Ovary (tissue), 3 donors: ENCODE measurements around the gene SMIM5.

Experiments
- EP300 ChIP-seq: sonication (generic); formaldehyde crosslinking; IDR thresholded peaks from one replicate; pipeline ENCODE4 v1.6.1; 2017; ENCODE audit warnings: antibody characterized with exemption
- POLR2A ChIP-seq: fragments of 450-650 bp; IDR thresholded peaks from one replicate; pipeline ENCODE4 v1.6.1; 2017; ENCODE audit warnings: antibody characterized with exemption, mild to moderate bottlenecking, moderate library complexity
- TF ChIP-seq, protein P1 (sequence below), 3 donors: fragments of 450-650 bp in 2 of 3; fragments of 200-600 bp in 1 of 3; IDR thresholded peaks; one replicate each; pipeline versions ENCODE4 v1.5.1 to v1.8.0; 2016 to 2022; ENCODE audit warnings: antibody characterized with exemption in 3 of 3, mild to moderate bottlenecking in 1 of 3
- donor health status: DM: no; HTN: no; CAD: no.

DNA sequence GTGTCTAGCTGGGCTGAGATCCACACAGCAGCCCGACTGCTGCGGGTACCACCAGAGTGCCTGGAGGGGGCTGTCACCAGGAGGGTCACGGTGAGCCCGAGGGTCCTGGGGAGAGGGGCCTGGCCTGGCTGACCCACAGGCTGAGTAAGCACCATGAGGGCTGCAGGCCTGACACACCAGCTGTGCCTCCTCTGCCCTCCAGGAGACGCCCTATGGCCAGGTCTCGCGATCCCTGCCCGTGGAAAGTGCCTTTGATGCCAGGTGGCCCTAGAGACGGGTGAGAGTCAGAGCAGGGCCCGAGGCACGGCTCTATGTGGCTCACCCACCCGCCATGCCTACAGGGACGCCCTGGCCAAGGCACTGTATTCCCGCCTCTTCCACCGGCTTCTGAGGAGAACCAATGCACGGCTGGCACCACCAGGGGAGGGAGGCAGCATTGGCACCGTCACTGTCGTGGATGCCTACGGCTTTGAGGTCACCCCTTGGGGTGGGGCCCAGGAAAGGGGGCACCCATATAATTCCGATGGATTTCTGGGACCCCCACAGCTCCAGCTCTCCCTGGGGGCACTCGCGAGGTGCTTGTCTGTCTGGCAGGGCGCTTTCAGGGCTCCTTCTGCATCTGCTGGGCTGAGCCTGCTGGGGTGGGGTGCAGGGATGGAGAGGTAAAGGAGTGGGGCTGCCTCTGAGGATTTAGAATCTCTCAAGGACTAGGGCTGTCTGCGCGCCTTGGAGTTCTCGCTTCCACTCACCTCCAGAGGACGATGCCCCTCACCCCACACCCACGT is 38.5 kb upstream of the SMIM5 start:
- TF ChIP-seq, protein P1, sequence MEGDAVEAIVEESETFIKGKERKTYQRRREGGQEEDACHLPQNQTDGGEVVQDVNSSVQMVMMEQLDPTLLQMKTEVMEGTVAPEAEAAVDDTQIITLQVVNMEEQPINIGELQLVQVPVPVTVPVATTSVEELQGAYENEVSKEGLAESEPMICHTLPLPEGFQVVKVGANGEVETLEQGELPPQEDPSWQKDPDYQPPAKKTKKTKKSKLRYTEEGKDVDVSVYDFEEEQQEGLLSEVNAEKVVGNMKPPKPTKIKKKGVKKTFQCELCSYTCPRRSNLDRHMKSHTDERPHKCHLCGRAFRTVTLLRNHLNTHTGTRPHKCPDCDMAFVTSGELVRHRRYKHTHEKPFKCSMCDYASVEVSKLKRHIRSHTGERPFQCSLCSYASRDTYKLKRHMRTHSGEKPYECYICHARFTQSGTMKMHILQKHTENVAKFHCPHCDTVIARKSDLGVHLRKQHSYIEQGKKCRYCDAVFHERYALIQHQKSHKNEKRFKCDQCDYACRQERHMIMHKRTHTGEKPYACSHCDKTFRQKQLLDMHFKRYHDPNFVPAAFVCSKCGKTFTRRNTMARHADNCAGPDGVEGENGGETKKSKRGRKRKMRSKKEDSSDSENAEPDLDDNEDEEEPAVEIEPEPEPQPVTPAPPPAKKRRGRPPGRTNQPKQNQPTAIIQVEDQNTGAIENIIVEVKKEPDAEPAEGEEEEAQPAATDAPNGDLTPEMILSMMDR (IDR thresholded peaks at IDR 0.05) = no peak
- no peak for TF ChIP-seq POLR2A
- TF ChIP-seq EP300 = no peak
